Measurements from ENCODE around the gene FAS.

FAS gene

DNA sequence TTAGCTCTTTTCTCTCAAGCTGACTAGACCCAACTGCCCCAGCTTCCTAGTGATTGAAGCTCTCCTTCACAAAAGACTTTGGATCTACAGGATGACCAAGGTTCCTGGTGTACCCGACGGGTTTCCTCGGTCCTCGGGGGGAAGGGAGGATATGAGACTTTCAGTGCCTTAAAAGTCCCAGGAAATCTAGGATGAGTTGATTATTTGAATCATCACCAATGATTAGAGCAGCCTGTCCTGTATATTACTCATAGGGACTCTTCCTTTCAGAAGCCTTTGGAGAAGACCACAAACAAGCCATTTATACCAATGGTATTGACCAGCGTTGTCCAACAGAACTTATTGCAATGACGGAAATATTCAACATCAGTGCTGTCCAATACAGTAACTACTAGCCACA, 31.9 kb upstream of the FAS start:
- no peak for DNase-seq (ENCODE audit: low read depth)
- H3K4me3 ChIP-seq (ENCODE audit: low read depth, low read length) = no peak overlapping the region
- TF ChIP-seq, protein P1, sequence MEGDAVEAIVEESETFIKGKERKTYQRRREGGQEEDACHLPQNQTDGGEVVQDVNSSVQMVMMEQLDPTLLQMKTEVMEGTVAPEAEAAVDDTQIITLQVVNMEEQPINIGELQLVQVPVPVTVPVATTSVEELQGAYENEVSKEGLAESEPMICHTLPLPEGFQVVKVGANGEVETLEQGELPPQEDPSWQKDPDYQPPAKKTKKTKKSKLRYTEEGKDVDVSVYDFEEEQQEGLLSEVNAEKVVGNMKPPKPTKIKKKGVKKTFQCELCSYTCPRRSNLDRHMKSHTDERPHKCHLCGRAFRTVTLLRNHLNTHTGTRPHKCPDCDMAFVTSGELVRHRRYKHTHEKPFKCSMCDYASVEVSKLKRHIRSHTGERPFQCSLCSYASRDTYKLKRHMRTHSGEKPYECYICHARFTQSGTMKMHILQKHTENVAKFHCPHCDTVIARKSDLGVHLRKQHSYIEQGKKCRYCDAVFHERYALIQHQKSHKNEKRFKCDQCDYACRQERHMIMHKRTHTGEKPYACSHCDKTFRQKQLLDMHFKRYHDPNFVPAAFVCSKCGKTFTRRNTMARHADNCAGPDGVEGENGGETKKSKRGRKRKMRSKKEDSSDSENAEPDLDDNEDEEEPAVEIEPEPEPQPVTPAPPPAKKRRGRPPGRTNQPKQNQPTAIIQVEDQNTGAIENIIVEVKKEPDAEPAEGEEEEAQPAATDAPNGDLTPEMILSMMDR (IDR thresholded peaks at IDR 0.05; ENCODE audit: low read depth, low read length, missing control alignments) = no peak
- in situ Hi-C loops (cut with HindIII; ENCODE audit: low sequenced_read_pairs) = no loop called here

DNA sequence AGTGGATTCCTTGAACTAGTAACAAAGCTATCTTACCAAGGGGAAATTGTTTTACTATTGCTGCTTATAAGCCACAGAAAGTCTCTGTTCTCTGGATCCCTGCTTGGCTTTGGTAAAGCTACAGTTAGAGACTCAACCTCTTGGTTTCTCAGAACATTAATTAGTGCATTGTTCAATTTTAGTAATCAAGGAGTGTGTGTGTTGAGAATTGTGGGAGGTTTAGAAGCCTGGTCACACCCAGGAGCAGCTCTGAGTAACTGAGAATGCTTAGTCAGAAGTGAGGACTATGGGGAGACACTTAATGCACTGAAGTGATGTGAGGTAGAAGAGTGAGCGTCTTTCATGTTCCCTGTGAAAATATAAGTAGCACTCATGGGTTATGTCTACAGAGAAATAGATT, 29.8 kb upstream of the FAS start:
- TF ChIP-seq, protein P1 (IDR thresholded peaks at IDR 0.05; ENCODE audit: low read depth, low read length, missing control alignments) = no peak
- DNase-seq (ENCODE audit: low read depth) = no peak
- H3K4me3 ChIP-seq (ENCODE audit: low read depth, low read length) = no peak overlapping the region
- in situ Hi-C loops (cut with HindIII; ENCODE audit: low sequenced_read_pairs) = no loop called here

DNA sequence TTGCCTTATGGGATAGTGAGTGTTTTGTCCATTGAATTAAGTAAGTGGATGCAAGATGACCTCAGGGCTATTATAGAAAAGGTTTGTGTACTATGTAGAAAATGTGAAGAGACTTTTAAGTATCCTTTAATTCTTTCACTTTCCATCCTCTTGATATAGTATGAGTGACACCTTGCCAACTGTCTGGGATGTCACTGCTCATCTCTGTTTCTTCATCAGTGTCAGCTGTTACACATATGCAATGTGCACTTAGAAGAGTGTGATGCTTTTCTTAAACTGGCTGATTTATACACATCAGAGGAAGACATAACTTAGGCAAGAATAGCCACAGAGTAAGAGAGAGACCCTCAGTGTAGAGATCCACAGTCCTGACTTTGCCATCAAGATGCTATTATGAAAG, 29.3 kb upstream of the FAS start:
- no peak for DNase-seq (ENCODE audit: low read depth)
- TF ChIP-seq, protein P1 (IDR thresholded peaks at IDR 0.05; ENCODE audit: low read depth, low read length, missing control alignments) = no peak
- no peak overlapping the region for H3K4me3 ChIP-seq (ENCODE audit: low read depth, low read length)
- in situ Hi-C loops (cut with HindIII; ENCODE audit: low sequenced_read_pairs) = no loop called here

DNA sequence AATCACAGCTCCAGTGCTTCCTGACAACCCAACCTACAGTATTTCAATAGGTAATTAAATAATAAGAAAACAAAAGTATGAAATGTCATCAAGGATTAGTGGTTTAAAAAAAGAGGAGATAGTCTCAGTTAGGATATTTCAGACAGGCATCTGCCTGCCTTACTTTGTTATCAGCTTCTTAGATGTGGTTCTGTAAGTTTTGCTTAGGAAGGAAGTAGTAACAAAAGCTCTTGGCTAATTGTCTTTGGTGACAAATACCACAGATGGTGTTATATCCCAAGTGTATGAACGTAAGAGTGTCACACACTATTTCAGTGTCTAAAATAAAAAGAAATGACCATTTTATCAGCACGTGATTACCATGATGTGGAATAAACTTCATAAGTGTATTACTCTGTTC, 28.3 kb upstream of the FAS start:
- in situ Hi-C loops (cut with HindIII; ENCODE audit: low sequenced_read_pairs) = no loop called here
- TF ChIP-seq, protein P1 (IDR thresholded peaks at IDR 0.05; ENCODE audit: low read depth, low read length, missing control alignments) = no peak
- no peak for DNase-seq (ENCODE audit: low read depth)
- no peak overlapping the region for H3K4me3 ChIP-seq (ENCODE audit: low read depth, low read length)

DNA sequence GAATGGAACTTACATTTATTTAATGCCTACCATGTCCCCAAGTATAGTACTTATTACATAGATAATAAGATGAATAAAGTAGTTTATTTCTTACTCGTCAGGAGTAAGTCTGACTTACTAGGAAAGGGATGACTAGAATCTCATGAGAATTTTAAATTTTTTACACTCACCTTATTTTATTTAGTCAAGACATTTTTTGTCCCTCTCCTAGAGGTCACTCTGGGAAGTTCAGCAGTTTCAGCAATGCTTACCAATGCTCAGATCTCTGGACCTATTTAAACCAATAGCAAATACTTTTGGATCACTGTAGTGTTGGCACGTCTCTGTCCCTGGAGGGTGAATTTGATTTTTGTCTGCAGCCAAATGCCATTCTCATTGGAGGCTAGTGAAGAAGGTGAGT, 27.3 kb upstream of the FAS start:
- no peak for DNase-seq (ENCODE audit: low read depth)
- TF ChIP-seq, protein P1 (IDR thresholded peaks at IDR 0.05; ENCODE audit: low read depth, low read length, missing control alignments) = no peak
- in situ Hi-C loops (cut with HindIII; ENCODE audit: low sequenced_read_pairs) = no loop called here
- H3K4me3 ChIP-seq (ENCODE audit: low read depth, low read length) = no peak overlapping the region

DNA sequence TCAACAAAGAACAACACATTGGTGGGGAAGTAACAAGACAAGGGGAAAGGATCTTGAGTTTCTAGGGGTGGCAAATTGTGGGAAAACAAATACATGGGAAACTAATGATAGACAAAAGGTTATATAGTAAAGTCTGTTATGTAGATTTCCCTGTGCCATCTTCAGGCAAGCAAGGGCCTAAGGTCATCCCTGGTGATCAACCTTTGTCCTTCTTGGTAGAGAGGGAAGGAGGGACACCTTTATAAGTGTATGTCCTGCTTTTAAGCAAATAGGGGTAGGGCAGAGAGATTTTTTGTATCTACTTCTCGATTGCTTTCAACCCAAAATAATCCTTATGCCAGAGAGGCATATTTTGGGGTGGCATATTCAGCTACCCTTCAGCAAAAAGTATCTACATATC, 26.2 kb upstream of the FAS start:
- TF ChIP-seq, protein P1 (IDR thresholded peaks at IDR 0.05; ENCODE audit: low read depth, low read length, missing control alignments) = no peak
- H3K4me3 ChIP-seq (ENCODE audit: low read depth, low read length) = no peak overlapping the region
- DNase-seq (ENCODE audit: low read depth) = no peak
- in situ Hi-C loops (cut with HindIII; ENCODE audit: low sequenced_read_pairs) = no loop called here

DNA sequence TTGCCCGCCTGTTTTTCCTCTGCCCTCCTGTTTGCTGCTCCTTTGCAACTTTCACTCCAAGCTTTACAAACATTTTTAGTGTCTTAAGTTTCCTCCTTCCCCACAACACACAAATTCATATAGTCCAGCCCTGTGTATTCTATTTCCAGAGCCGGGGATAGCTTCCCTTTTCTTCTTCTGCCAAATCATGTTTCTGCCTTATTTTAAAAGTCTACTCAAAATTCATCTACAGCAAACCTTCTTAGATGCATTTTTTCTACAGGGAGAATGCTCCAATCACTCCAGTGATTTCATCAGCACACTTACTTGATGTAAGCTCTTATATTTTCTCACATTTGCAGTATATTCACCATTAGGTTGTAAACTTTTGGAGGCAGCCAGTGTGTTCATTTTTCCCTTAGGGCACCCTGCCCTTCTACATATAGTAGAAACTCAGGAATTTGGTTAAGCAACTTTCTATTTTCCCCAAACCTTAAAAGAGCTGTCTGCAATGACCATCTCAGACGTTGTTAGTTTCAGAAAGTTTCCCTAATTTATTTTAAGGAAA, 25.7 kb upstream of the FAS start:
- no peak overlapping the region for H3K4me3 ChIP-seq (ENCODE audit: low read depth, low read length)
- no peak for DNase-seq (ENCODE audit: low read depth)
- in situ Hi-C loops (cut with HindIII; ENCODE audit: low sequenced_read_pairs) = no loop called here
- TF ChIP-seq, protein P1 (IDR thresholded peaks at IDR 0.05; ENCODE audit: low read depth, low read length, missing control alignments) = no peak
